Naive B cell (primary cell): ENCODE measurements around the gene SYCE3. TPM values are rescaled to one million over a fixed set of nuclear protein-coding genes. Genes with fewer than 3 reads are reported as not detected.

Experiments used
- ATAC-seq, 2 donors: fragments of 150-1000 bp; cut with Tn5 transposase; 2 replicates each; pipeline ENCODE4 v1.10.0; 2021; ENCODE audit warnings: low read depth in 2 of 2, mild to moderate bottlenecking in 2 of 2, moderate library complexity in 2 of 2
- DNase-seq: peaks from one replicate; pipeline ENCODE4 v3.0.0; 2022
- H3K27ac Mint-ChIP-seq, 6 donors: one replicate each; pipeline ENCODE4 v1.8.0; 2020 to 2022; ENCODE audit warnings: mild to moderate bottlenecking in 6 of 6, mixed read lengths in 6 of 6, moderate library complexity in 5 of 6, inconsistent platforms in 2 of 6
- H3K27me3 Mint-ChIP-seq, 3 donors: one replicate each; pipeline ENCODE4 v1.8.0; 2021 to 2022; ENCODE audit warnings: mixed read lengths in 3 of 3, mild to moderate bottlenecking in 1 of 3
- H3K36me3 Mint-ChIP-seq, 2 donors: one replicate each; pipeline ENCODE4 v1.8.0; 2020 to 2022; ENCODE audit warnings: mixed read lengths in 2 of 2, inconsistent platforms in 1 of 2, mild to moderate bottlenecking in 1 of 2
- H3K4me1 Mint-ChIP-seq, 3 donors: one replicate each; pipeline ENCODE4 v1.8.0; 2020 to 2022; ENCODE audit warnings: mixed read lengths in 3 of 3, inconsistent platforms in 1 of 3, mild to moderate bottlenecking in 1 of 3, moderate library complexity in 1 of 3
- H3K4me3 Mint-ChIP-seq, 8 donors: one replicate each; pipeline ENCODE4 v1.8.0; 2020 to 2022; ENCODE audit warnings: mild to moderate bottlenecking in 8 of 8, mixed read lengths in 8 of 8, moderate library complexity in 8 of 8, inconsistent platforms in 2 of 8
- H3K9me3 Mint-ChIP-seq, 7 donors: one replicate each; pipeline ENCODE4 v1.8.0; 2020 to 2022; ENCODE audit warnings: mixed read lengths in 7 of 7, mild to moderate bottlenecking in 5 of 7, inconsistent platforms in 2 of 7, moderate library complexity in 1 of 7
- polyA plus RNA-seq, 6 donors: library from polyadenylated mRNA; unstranded; fragments of 300-500 nt; fragmentation: Illumina TruSeq; gene quantifications; one replicate each; pipeline ENCODE4 v1.2.3, GENCODE V29; 2021; ENCODE audit warnings: low read depth in 6 of 6

SYCE3 gene
- polyA plus RNA-seq, 6 donors from 2014 or later = not detected

- no peak overlapping the region for H3K27ac Mint-ChIP-seq
- ATAC-seq (no peak), DNase-seq (no peak)
- no peak overlapping the region for H3K4me3 Mint-ChIP-seq
- no peaks in the 10 kb centered on the region for H3K36me3 Mint-ChIP-seq
- H3K4me1 Mint-ChIP-seq = peaks cover 8 to 13% (median 10%) of the 10 kb centered on the region in 3 donors
- H3K9me3 Mint-ChIP-seq = peaks cover 0 to 4% (median 0%) of the 10 kb centered on the region in 7 donors
- H3K27me3 Mint-ChIP-seq = peaks cover 21 to 75% (median 71%) of the 10 kb centered on the region in 3 donors
Measured at GRCh38 chr22:50605002-50605612, 42.4 kb upstream of the SYCE3 start.

GRCh38 chr22:50604256-50605001 is 41.7 kb upstream of the SYCE3 start:
- no peaks in the 10 kb centered on the region for H3K36me3 Mint-ChIP-seq
- peaks cover 24 to 75% (median 70%) of the 10 kb centered on the region in 3 donors for H3K27me3 Mint-ChIP-seq
- H3K4me1 Mint-ChIP-seq = peaks cover 8 to 18% (median 10%) of the 10 kb centered on the region in 3 donors
- DNase-seq (no peak), ATAC-seq (no peak)
- H3K4me3 Mint-ChIP-seq = no peak overlapping the region
- peaks cover 0 to 4% (median 0%) of the 10 kb centered on the region in 7 donors for H3K9me3 Mint-ChIP-seq
- H3K27ac Mint-ChIP-seq = no peak overlapping the region

GRCh38 chr22:50603511-50604255 is 41.0 kb upstream of the SYCE3 start:
- peaks cover 0 to 4% (median 0%) of the 10 kb centered on the region in 7 donors for H3K9me3 Mint-ChIP-seq
- H3K4me1 Mint-ChIP-seq = peaks cover 8 to 18% (median 10%) of the 10 kb centered on the region in 3 donors
- no peak for ATAC-seq
- H3K36me3 Mint-ChIP-seq = no peaks in the 10 kb centered on the region
- H3K4me3 Mint-ChIP-seq = no peak overlapping the region
- H3K27me3 Mint-ChIP-seq = peaks cover 24 to 68% (median 63%) of the 10 kb centered on the region in 3 donors
- no peak overlapping the region for H3K27ac Mint-ChIP-seq
- DNase-seq = no peak

- H3K27me3 Mint-ChIP-seq = peaks cover 25 to 69% (median 53%) of the 10 kb centered on the region in 3 donors
- peak overlapping the region in 7 of 8 donors; percentile 46 to 90 (median 73) for H3K4me3 Mint-ChIP-seq
- H3K9me3 Mint-ChIP-seq = peaks cover 0 to 4% (median 0%) of the 10 kb centered on the region in 7 donors
- H3K27ac Mint-ChIP-seq = no peak overlapping the region
- peaks cover 3% of the 10 kb centered on the region in 2 donors for H3K36me3 Mint-ChIP-seq
- peaks cover 8 to 18% (median 10%) of the 10 kb centered on the region in 3 donors for H3K4me1 Mint-ChIP-seq
- no peak for DNase-seq
- ATAC-seq = no peak
Measured at GRCh38 chr22:50602338-50602700, 39.6 kb upstream of the SYCE3 start.

GRCh38 chr22:50601669-50602337 is 39.1 kb upstream of the SYCE3 start:
- H3K27ac Mint-ChIP-seq = peak overlapping the region in 2 of 6 donors; percentile 8 to 72
- DNase-seq = no peak
- no peak for ATAC-seq
- H3K4me3 Mint-ChIP-seq = peak overlapping the region; percentile 51 to 90 (median 76)
- H3K9me3 Mint-ChIP-seq = peaks cover 0 to 4% (median 0%) of the 10 kb centered on the region in 7 donors
- H3K4me1 Mint-ChIP-seq = peaks cover 8 to 18% (median 10%) of the 10 kb centered on the region in 3 donors
- H3K27me3 Mint-ChIP-seq = peaks cover 22 to 69% (median 53%) of the 10 kb centered on the region in 3 donors
- H3K36me3 Mint-ChIP-seq = peaks cover 8% of the 10 kb centered on the region in 2 donors

- Mint-ChIP-seq H3K4me1 (peaks cover 8 to 18% (median 10%) of the 10 kb centered on the region in 3 donors), H3K27ac (no peak overlapping the region), H3K27me3 (peaks cover 22 to 66% (median 48%) of the 10 kb centered on the region in 3 donors), H3K9me3 (peaks cover 0 to 4% (median 0%) of the 10 kb centered on the region in 7 donors), H3K4me3 (peak overlapping the region; percentile 51 to 90 (median 76)), H3K36me3 (peaks cover 11 to 12% of the 10 kb centered on the region in 2 donors)
- ATAC-seq = no peak
- no peak for DNase-seq
Measured at GRCh38 chr22:50600967-50601668, 38.4 kb upstream of the SYCE3 start.

- Mint-ChIP-seq H3K27me3 (peaks cover 22 to 60% (median 44%) of the 10 kb centered on the region in 3 donors), H3K4me3 (peak within 1 kb of the TSS; percentile 51 to 90 (median 76)), H3K4me1 (peaks cover 8 to 18% (median 10%) of the 10 kb centered on the region in 3 donors), H3K9me3 (peaks cover 0 to 4% (median 0%) of the 10 kb centered on the region in 7 donors), H3K36me3 (peaks cover 11 to 12% of the 10 kb centered on the region in 2 donors), H3K27ac (peak within 1 kb of the TSS in 3 of 6 donors; percentile 36 to 90 (median 42))
- ATAC-seq = peak; percentile 46 to 57
- no peak for DNase-seq
Measured at GRCh38 chr22:50600538-50600937, 37.8 kb upstream of the SYCE3 start, which contains the start of gene MAPK8IP2. MAPK8IP2 (plus strand) TSS chr22:50600793; CDS start chr22:50600819, 26 bp downstream.

- peak overlapping the region; percentile 12 to 80 (median 58) for H3K4me3 Mint-ChIP-seq
- peak overlapping the region in 3 of 6 donors; percentile 36 to 90 (median 42) for H3K27ac Mint-ChIP-seq
- H3K36me3 Mint-ChIP-seq = peaks cover 11 to 12% of the 10 kb centered on the region in 2 donors
- peaks cover 8 to 18% (median 10%) of the 10 kb centered on the region in 3 donors for H3K4me1 Mint-ChIP-seq
- H3K27me3 Mint-ChIP-seq = peaks cover 22 to 54% (median 38%) of the 10 kb centered on the region in 3 donors
- H3K9me3 Mint-ChIP-seq = peaks cover 0 to 4% (median 0%) of the 10 kb centered on the region in 7 donors
- ATAC-seq (peak; percentile 86 to 87), DNase-seq (peak; percentile 61)
Measured at GRCh38 chr22:50599816-50600455, 37.2 kb upstream of the SYCE3 start.

- Mint-ChIP-seq H3K4me3 (no peak overlapping the region), H3K36me3 (peaks cover 11 to 12% of the 10 kb centered on the region in 2 donors), H3K27me3 (peaks cover 13 to 34% (median 21%) of the 10 kb centered on the region in 3 donors), H3K27ac (no peak overlapping the region), H3K9me3 (peaks cover 0 to 4% (median 0%) of the 10 kb centered on the region in 7 donors), H3K4me1 (peaks cover 6 to 12% (median 7%) of the 10 kb centered on the region in 3 donors)
- DNase-seq (no peak), ATAC-seq (no peak)
Measured at GRCh38 chr22:50597097-50597496, 34.4 kb upstream of the SYCE3 start.

GRCh38 chr22:50595189-50595588 is 32.5 kb upstream of the SYCE3 start:
- ATAC-seq (no peak), DNase-seq (no peak)
- Mint-ChIP-seq H3K4me1 (peaks cover 0 to 5% (median 0%) of the 10 kb centered on the region in 3 donors), H3K27me3 (peaks cover 7 to 26% (median 13%) of the 10 kb centered on the region in 3 donors), H3K4me3 (no peak overlapping the region), H3K27ac (peak overlapping the region in 2 of 6 donors; percentile 24 to 82), H3K36me3 (peaks cover 12 to 15% of the 10 kb centered on the region in 2 donors), H3K9me3 (peaks cover 0 to 3% (median 0%) of the 10 kb centered on the region in 7 donors)

- H3K4me3 Mint-ChIP-seq = no peak overlapping the region
- peaks cover 0 to 8% (median 8%) of the 10 kb centered on the region in 3 donors for H3K4me1 Mint-ChIP-seq
- no peaks in the 10 kb centered on the region for H3K27me3 Mint-ChIP-seq
- DNase-seq = no peak
- peaks cover 0 to 4% of the 10 kb centered on the region in 2 donors for H3K36me3 Mint-ChIP-seq
- H3K27ac Mint-ChIP-seq = no peak overlapping the region
- ATAC-seq = no peak
- no peaks in the 10 kb centered on the region for H3K9me3 Mint-ChIP-seq
Measured at GRCh38 chr22:50587407-50587806, 24.7 kb upstream of the SYCE3 start.
